Stomach smooth muscle (tissue), 2 donors: ENCODE measurements around the gene SLC7A6.

Source experiments
- H3K27ac ChIP-seq: one replicate; pipeline ENCODE4 v1.7.0; 2013; ENCODE audit warnings: mild to moderate bottlenecking, low read length, inconsistent platforms
- H3K27me3 ChIP-seq, 2 donors: one replicate each; pipeline ENCODE4 v1.7.0; 2013; ENCODE audit warnings: low read length in 2 of 2; ENCODE audit not compliant: insufficient read depth in 2 of 2, control insufficient read depth in 1 of 2
- H3K36me3 ChIP-seq, 2 donors: one replicate each; pipeline ENCODE4 v1.7.0; 2013; ENCODE audit warnings: low read length in 2 of 2; ENCODE audit not compliant: control insufficient read depth in 2 of 2, insufficient read depth in 2 of 2
- H3K4me1 ChIP-seq: one replicate; pipeline ENCODE4 v1.7.0; 2013; ENCODE audit warnings: low read length; ENCODE audit not compliant: control insufficient read depth, insufficient read depth
- H3K4me3 ChIP-seq, 2 donors: one replicate each; pipeline ENCODE4 v1.7.0; 2013; ENCODE audit warnings: low read length in 2 of 2
- H3K9ac ChIP-seq, 2 donors: one replicate each; pipeline ENCODE4 v1.7.0; 2013; ENCODE audit warnings: low read length in 2 of 2, mild to moderate bottlenecking in 1 of 2
- H3K9me3 ChIP-seq, 2 donors: one replicate each; pipeline ENCODE4 v1.7.0; 2013; ENCODE audit warnings: low read length in 2 of 2; ENCODE audit not compliant: control insufficient read depth in 2 of 2
- donor health status: healthy.
- donor health status: Pancreatic carcinoma.

Gene SLC7A6

DNA sequence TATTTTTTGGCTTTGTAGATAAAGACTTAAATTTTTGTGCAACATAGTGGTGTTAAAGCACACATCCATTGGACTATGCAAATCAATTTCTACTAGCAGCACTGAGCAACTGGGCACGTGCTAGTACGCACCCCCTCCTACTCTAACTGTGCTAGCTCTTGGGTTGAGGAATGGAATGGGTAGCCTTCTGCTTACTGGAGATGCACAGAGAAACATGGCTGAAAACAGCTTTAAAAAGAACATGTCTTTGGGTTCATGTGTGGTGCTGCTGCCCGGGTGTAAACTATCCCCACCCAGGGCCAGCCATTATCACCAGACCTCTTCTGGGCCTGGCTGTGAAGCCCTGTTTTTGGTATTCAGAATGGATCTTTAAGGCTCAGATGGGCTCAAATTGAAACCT is 35.7 kb upstream of the SLC7A6 start:
- Histone ChIP-seq H3K27ac (no peak overlapping the region), H3K9ac (no peak overlapping the region), H3K4me1 (peaks cover 11% of the 10 kb centered on the region)

GRCh38 chr16:68229431-68230175 is 34.7 kb upstream of the SLC7A6 start:
- H3K9ac ChIP-seq: no peak overlapping the region
- no peaks in the 10 kb centered on the region for H3K27me3 ChIP-seq
- no peak overlapping the region for H3K4me3 ChIP-seq
- peaks cover 15% of the 10 kb centered on the region for H3K4me1 ChIP-seq
- H3K27ac ChIP-seq: no peak overlapping the region
- H3K9me3 ChIP-seq: no peaks in the 10 kb centered on the region
- H3K36me3 ChIP-seq: peaks cover 7 to 10% of the 10 kb centered on the region in 2 donors

More for the DNA sequence above, 35.7 kb upstream of the SLC7A6 start:
- Histone ChIP-seq H3K4me3 (no peak overlapping the region), H3K27me3 (no peaks in the 10 kb centered on the region), H3K9me3 (no peaks in the 10 kb centered on the region), H3K36me3 (peaks cover 7 to 10% of the 10 kb centered on the region in 2 donors)

GRCh38 chr16:68230176-68230571 is 34.2 kb upstream of the SLC7A6 start:
- Histone ChIP-seq H3K27me3 (no peaks in the 10 kb centered on the region), H3K27ac (no peak overlapping the region), H3K4me1 (peaks cover 15% of the 10 kb centered on the region), H3K4me3 (no peak overlapping the region), H3K36me3 (peaks cover 7 to 10% of the 10 kb centered on the region in 2 donors), H3K9me3 (no peaks in the 10 kb centered on the region), H3K9ac (no peak overlapping the region)

DNA sequence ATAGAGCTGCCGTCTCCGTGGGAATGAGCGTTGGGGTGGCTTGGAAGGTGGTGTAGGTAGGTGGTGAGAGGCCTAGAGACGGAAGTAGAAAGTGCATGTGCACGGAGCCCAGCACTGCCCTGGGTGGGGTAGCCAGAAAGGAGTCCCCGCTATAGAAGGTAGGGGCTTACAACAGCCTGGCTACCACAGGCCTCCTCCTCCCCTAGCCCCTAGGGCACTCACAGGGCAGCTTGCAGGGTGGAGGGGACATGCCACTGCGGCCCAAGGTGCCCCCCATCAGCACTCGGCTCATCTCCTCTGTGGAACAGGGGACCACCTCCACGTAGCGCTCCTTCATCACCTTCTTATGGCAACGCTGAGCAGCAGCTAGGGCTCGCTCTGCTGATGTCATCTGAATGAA is 33.4 kb upstream of the SLC7A6 start:
- Histone ChIP-seq H3K36me3 (peaks cover 7 to 10% of the 10 kb centered on the region in 2 donors), H3K9me3 (no peaks in the 10 kb centered on the region), H3K4me1 (peaks cover 15% of the 10 kb centered on the region), H3K9ac (no peak overlapping the region), H3K4me3 (no peak overlapping the region), H3K27me3 (no peaks in the 10 kb centered on the region), H3K27ac (no peak overlapping the region)

DNA sequence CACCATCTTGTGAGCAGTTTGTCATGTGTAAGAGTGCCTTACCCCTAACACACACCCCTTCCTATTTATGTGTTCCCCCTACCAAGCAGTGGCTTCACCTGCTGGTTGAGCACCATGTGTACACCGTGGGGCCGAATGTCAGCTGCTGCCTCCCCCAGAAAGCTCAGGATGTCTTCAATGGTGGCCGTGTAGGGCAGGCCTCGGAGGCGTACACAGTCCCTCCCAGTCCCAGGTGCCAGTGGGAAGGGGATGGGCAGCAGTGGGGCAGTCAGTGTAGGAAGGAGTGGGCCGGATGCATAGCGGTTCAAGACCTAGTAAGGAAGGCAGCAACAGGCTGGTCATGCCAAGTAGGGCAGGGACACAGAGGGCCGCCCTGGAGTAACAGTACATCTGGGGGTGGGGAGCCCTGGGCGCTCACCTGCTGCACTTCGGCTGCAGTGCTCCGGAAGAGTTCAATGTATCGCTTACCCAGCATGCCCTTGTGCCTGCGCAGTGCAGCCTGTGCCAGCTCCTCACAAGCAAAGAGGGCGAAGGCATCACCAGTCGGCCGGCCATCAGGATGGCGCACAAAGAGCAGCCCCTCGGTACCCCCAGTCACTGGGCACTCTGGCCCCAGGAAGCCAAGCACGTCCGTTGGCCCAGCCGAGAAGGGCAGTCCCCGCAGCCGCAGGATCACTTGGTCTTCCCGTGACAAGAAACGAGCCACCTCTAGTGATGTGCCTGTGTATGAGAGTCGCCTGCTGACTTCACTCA is 32.8 kb upstream of the SLC7A6 start:
- Histone ChIP-seq H3K27ac (no peak overlapping the region), H3K4me3 (no peak overlapping the region), H3K36me3 (peaks cover 3 to 10% of the 10 kb centered on the region in 2 donors), H3K9me3 (no peaks in the 10 kb centered on the region), H3K9ac (no peak overlapping the region), H3K27me3 (no peaks in the 10 kb centered on the region), H3K4me1 (peaks cover 21% of the 10 kb centered on the region)

- Histone ChIP-seq H3K36me3 (peaks cover 0 to 7% of the 10 kb centered on the region in 2 donors), H3K4me1 (peaks cover 29% of the 10 kb centered on the region), H3K27ac (no peak overlapping the region), H3K4me3 (no peak overlapping the region), H3K9me3 (no peaks in the 10 kb centered on the region), H3K27me3 (no peaks in the 10 kb centered on the region), H3K9ac (no peak overlapping the region)
Measured at GRCh38 chr16:68232335-68232734, 32.0 kb upstream of the SLC7A6 start.

DNA sequence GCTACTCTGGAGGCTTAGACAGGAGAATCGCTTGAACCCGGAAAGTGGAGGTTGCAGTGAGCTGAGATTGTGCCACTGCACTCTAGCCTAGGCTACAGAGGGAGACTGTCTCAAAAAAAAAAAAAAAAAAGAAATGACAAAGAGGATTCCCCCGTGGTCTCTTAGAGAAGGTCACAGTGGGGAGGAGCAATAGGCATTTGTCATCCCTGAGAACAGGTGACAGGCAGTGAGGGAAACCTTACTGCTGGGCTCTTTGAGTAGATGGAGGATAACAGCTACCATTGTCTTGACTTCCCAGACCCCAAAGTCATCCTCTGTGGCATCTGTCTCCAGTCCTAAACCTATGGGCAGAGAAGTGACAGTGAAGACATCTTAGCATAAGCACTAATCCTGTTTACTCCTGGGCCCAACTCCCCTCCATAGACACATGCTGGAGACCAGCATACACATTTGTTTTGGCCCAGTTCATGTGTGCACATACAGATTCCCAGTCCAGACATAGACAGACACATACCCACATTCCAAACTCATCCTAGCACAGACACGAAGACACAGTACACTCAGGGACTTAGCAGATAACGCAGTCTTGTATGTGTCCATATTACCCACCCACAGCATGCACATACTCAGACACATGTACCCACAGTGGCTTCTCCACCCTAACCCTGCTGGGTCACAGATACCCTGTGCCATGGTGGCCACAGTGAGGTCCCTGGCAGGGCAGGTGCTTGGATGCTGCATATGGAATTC is 31.1 kb upstream of the SLC7A6 start:
- H3K27ac ChIP-seq: no peak overlapping the region

GRCh38 chr16:68233835-68234187 is 30.5 kb upstream of the SLC7A6 start:
- Histone ChIP-seq H3K4me3 (no peak overlapping the region), H3K9ac (no peak overlapping the region), H3K9me3 (no peaks in the 10 kb centered on the region), H3K36me3 (peaks cover 0 to 7% of the 10 kb centered on the region in 2 donors), H3K4me1 (peaks cover 35% of the 10 kb centered on the region), H3K27me3 (no peaks in the 10 kb centered on the region), H3K27ac (no peak overlapping the region)

More for the DNA sequence above, 31.1 kb upstream of the SLC7A6 start:
- no peak overlapping the region for H3K4me3 ChIP-seq
- no peaks in the 10 kb centered on the region for H3K9me3 ChIP-seq
- H3K27me3 ChIP-seq: no peaks in the 10 kb centered on the region
- peaks cover 0 to 7% of the 10 kb centered on the region in 2 donors for H3K36me3 ChIP-seq
- H3K9ac ChIP-seq: no peak overlapping the region
- peaks cover 32% of the 10 kb centered on the region for H3K4me1 ChIP-seq

DNA sequence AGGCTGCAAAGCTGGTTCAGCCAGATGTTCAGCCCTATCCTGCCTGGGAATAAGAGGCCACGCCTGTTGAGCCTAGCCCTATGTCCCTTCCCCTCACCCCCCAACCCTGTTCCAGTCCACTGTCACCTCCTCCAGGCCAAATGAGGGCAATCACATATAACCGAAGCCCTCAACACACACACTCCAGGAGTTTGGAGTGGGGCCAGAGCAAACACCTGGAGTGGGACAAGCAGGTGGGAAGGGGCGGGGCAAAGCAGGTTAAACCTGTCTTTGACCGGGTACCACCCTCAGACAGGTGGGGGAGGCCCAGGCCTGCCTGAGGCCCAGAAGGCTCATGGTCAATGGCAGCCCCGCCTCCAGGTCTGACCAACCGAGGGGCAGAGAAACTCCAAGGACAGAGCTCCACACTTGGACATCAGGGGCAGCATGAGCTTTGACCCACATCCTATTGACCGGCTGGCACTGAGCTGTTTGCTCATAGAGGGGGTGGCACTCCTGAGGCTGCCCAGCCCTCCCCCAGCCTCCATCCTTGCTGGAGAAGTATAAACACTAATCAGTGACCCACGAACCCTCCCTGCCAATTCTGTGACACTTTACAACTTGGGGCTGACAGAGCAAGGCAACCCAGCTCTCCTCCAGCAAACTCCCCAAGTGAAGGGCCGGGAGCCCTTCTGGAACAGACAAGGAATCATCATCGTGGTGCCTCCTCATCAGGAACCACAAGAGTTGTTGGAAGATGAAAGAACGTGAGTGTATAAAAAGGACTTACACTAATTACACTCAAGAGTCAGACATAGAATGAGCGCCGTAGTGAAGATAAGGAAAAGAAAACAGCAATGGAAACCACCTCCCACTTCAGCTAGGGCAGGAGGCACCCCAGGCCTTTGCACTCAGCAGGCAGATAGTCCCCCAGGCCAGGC is 29.9 kb upstream of the SLC7A6 start:
- Histone ChIP-seq H3K9ac (no peak overlapping the region), H3K9me3 (no peaks in the 10 kb centered on the region), H3K27ac (no peak overlapping the region), H3K4me3 (no peak overlapping the region), H3K27me3 (no peaks in the 10 kb centered on the region), H3K36me3 (peaks cover 0 to 7% of the 10 kb centered on the region in 2 donors), H3K4me1 (peaks cover 31% of the 10 kb centered on the region)
